Measurements from ENCODE around the gene RASGRF2. TPM values are rescaled to one million over a fixed set of nuclear protein-coding genes. Genes with fewer than 3 reads are reported as not detected.

Gene RASGRF2
- total RNA-seq, 4 donors from 2014 or later, result 3.8 to 9.1 (median 5.3) TPM

DNA sequence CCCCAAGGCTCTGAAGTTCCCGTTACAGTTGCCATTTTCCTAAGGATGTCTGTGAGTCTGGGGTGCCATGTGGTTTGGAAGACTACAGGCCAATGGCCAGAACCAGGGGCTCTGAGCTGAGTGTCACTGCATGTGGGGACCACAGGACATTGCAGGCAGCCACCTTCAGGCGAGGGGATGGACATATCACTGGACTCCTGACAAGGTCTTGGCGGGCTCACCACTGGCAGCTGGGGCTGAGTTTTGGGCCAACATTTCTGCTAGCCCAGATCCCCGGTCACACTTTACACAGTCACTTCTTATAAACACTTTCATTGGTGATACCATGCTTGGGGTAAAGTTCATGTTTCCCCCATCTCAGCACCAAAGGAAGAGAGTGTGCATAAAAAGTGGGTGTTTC lies 109.8 kb downstream of the RASGRF2 start:
- Histone ChIP-seq H3K27ac (no peak overlapping the region), H3K27me3 (no peaks in the 10 kb centered on the region), H3K4me1 (no peaks in the 10 kb centered on the region), H3K36me3 (no peaks in the 10 kb centered on the region), H3K4me3 (no peak overlapping the region), H3K9me3 (no peaks in the 10 kb centered on the region)
- TF ChIP-seq CTCF (IDR thresholded peaks at IDR 0.05), result no peak
- no peak for TF ChIP-seq POLR2AphosphoS5 (IDR thresholded peaks at IDR 0.05)
- no peak for TF ChIP-seq POLR2A (IDR thresholded peaks at IDR 0.05)
- no peak for TF ChIP-seq EP300 (IDR thresholded peaks at IDR 0.05)
- WGBS, 2 donors (ENCODE audit: low coverage in 1 of 2), result 86% methylated on average over 3 of the region's 4 CpGs; no CpG with 5 or more reads in 1 of the 2 donors
- ATAC-seq, result no peak

DNA sequence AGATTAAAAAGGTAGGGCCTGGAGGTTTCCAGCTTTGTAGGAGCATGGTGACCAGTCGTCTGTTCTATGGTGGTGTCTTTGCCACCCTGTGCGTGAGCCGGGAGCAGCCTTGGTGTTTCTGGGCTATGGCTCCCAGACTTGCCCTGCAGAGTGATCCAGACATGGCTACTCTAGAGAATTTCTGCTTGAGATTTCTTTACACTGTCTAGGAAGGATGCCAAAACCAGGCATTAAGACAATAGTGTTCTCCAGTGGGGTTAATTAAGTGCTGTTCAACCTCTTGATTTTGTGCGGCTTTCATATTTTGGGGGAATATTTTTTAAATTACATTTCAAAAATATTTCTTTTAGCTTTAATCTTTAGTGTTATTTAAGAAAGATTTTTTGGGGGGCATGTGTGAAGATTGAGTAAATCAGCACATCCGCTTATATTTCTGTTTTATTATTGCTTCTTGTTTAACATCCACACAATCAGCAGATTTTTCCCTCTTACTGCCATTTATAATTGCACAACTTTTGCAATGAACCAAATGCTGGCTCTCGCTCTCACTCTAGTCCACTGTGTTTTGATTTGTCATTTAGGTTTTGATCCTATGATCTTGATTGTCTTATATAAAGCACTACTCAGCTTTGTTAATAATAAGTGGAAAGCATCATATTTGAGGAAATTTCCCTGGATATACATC lies 110.5 kb downstream of the RASGRF2 start:
- TF ChIP-seq EP300 (IDR thresholded peaks at IDR 0.05) (no peak), CTCF (IDR thresholded peaks at IDR 0.05) (no peak), POLR2A (IDR thresholded peaks at IDR 0.05) (no peak), POLR2AphosphoS5 (IDR thresholded peaks at IDR 0.05) (no peak)
- no peaks in the 10 kb centered on the region for H3K9me3 ChIP-seq
- no peak overlapping the region for H3K27ac ChIP-seq
- H3K4me1 ChIP-seq, result no peaks in the 10 kb centered on the region
- 80 to 91% methylated on average over 5 to 6 of the region's 6 CpGs for WGBS, 2 donors (ENCODE audit: low coverage in 1 of 2)
- no peak for ATAC-seq
- no peaks in the 10 kb centered on the region for H3K36me3 ChIP-seq
- H3K4me3 ChIP-seq, result no peak overlapping the region
- H3K27me3 ChIP-seq, result no peaks in the 10 kb centered on the region

GRCh38 chr5:81075041-81075440 lies 114.9 kb downstream of the RASGRF2 start:
- ATAC-seq, result no peak
- 78 to 84% methylated on average over 5 of the region's 5 CpGs for WGBS, 2 donors (ENCODE audit: low coverage in 1 of 2)

DNA sequence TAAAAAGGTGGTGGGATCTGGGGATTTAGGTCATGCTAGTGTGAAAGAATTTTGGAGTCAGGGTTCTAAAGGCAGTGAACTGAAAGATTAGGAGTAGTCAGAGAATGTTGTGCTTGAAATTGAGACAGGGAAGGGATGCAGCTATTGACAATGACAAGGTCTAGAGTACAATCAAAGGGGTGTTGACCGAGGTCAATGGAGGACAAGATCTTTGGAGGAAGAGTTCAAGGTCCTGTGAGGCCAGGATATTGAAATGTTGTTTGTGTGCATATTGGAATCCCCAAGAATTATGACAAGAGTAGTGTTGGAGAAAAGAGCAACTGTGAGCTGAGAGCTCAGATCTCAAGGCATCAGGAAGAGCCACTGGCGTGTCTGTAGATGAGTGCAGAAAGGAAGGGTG lies 116.9 kb downstream of the RASGRF2 start:
- Histone ChIP-seq H3K36me3 (no peaks in the 10 kb centered on the region), H3K27ac (no peak overlapping the region), H3K9me3 (peaks cover 0 to 12% (median 0%) of the 10 kb centered on the region in 3 donors), H3K27me3 (no peaks in the 10 kb centered on the region), H3K4me1 (no peaks in the 10 kb centered on the region), H3K4me3 (no peak overlapping the region)
- 92 to 100% methylated on average over 2 of the region's 2 CpGs for WGBS, 2 donors (ENCODE audit: low coverage in 1 of 2)
- ATAC-seq, result no peak
- no peak for TF ChIP-seq POLR2A (IDR thresholded peaks at IDR 0.05)

More at GRCh38 chr5:81075041-81075440, 114.9 kb downstream of the RASGRF2 start:
- Histone ChIP-seq H3K9me3 (peaks cover 0 to 12% (median 0%) of the 10 kb centered on the region in 3 donors), H3K27ac (no peak overlapping the region), H3K27me3 (no peaks in the 10 kb centered on the region), H3K4me1 (no peaks in the 10 kb centered on the region), H3K4me3 (no peak overlapping the region), H3K36me3 (no peaks in the 10 kb centered on the region)
- no peak for TF ChIP-seq CTCF (IDR thresholded peaks at IDR 0.05)
- TF ChIP-seq POLR2AphosphoS5 (IDR thresholded peaks at IDR 0.05), result no peak

DNA sequence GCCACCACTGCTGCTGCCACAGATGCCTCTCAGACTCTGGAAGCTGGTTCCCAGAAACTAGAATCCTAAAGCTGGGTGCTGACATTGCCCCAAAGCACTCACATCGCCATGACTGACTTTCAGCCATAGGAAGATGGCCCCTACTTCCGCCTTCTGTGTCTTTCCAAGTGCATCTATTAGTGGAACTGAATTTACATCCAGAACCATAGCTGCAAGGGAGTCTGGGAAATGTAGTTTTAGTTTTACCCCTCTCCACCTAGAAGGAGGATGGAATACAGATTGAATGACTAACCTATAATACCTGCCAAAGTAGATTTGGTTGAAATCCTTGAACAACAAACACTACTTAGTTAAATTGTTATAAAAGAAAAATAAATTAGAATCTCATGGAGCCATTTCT lies 118.8 kb downstream of the RASGRF2 start:
- ATAC-seq, result no peak
- H3K4me1 ChIP-seq, result no peaks in the 10 kb centered on the region
- no peaks in the 10 kb centered on the region for H3K27me3 ChIP-seq
- 80 to 86% methylated on average over 1 to 2 of the region's 2 CpGs for WGBS, 2 donors (ENCODE audit: low coverage in 1 of 2)
- peaks cover 0 to 12% (median 0%) of the 10 kb centered on the region in 3 donors for H3K9me3 ChIP-seq
- H3K36me3 ChIP-seq, result no peaks in the 10 kb centered on the region
- TF ChIP-seq EP300 (IDR thresholded peaks at IDR 0.05) (no peak), POLR2A (IDR thresholded peaks at IDR 0.05) (no peak), POLR2AphosphoS5 (IDR thresholded peaks at IDR 0.05) (no peak), CTCF (IDR thresholded peaks at IDR 0.05) (no peak)
- H3K4me3 ChIP-seq, result no peak overlapping the region
- H3K27ac ChIP-seq, result no peak overlapping the region
